Myocyte (in vitro differentiated cells): ENCODE measurements around the gene TMEM135. TPM values are rescaled to one million over a fixed set of nuclear protein-coding genes. Genes with fewer than 3 reads are reported as not detected.

Source experiments
- DNase-seq: peaks from one replicate; pipeline ENCODE4 v3.0.0-alpha.2; 2012; ENCODE audit warnings: low read depth
- total RNA-seq: library from RNA; depleted of rRNA; stranded (reverse); fragments of >200 nt; gene quantifications from 2 replicates; pipeline ENCODE4 v1.2.3, GENCODE V29; 2014

Gene TMEM135
- total RNA-seq, 1 donor from 2014 or later: 26.9 TPM

GRCh38 chr11:87352759-87353707 lies 315.3 kb downstream of the TMEM135 start:
- peak; percentile 79 for DNase-seq

DNA sequence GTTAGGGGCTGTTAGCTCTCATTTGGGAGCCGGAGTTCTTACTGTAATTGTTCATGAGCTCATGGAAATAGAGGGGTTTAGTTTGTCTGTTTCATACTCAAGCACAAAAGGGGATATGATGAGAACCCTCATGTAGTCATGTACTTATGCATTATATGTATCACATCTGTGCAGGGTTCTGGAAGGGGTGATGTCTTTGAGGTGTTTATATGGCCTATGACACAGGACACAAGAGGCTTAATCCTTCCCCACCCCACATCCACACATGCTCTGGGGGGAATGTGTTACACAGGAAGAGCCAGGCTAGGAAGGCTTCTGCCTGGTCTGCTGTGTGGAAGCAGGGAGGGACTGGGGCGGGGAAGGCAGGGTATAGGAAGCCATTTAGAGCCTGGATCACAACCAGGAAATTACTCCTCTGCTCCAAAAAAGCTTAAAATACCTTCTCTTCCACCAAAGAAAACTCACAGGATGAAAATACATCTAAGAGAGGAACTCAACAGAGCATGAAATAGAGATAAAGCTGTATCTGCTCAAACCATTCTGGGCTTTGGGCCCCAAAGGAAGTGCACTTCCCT lies 316.1 kb downstream of the TMEM135 start:
- no peak for DNase-seq

GRCh38 chr11:87355596-87355995 lies 317.9 kb downstream of the TMEM135 start:
- no peak for DNase-seq

DNA sequence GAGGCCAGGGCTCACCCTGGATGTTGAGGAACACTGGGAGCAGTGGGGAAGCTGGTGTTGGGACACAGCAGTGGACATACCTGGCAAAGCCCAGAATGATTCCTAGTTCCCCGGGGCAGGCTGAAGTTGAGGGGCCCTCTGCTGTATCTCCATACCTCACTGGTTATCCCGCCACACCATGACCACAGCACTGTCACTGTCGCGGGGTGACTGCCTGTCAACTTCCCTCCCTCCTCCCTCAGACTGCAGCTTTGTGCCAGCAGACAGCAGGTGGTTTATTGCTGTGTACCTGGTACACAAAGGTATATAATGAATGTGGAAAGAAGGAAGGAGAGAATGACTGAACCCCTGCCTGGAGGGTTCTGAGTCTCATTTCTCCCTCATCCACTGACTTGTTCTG lies 318.7 kb downstream of the TMEM135 start:
- DNase-seq: no peak

GRCh38 chr11:87358461-87358860 lies 320.7 kb downstream of the TMEM135 start:
- DNase-seq: no peak

GRCh38 chr11:87359401-87359800 lies 321.7 kb downstream of the TMEM135 start:
- DNase-seq: no peak

GRCh38 chr11:87361891-87362290 lies 324.2 kb downstream of the TMEM135 start:
- DNase-seq: peak; percentile 50

DNA sequence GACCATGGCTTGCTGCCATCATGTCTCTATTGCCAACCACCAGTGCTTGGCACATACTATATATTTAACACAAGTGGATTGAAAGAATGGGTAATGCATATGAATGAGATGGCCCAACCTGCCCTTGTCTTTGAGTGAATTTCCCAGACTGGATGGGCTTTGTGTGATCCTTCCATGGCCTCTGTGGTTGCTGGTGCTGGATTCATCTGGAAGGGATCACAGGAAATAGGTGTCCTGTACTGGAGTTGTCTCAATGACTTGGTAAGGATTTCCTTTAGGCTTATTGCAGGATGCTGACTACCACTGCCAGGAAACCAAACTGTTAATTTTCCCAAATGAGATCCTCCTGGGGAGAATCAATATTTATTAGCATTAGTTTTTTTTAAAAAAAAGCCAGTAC lies 328.6 kb downstream of the TMEM135 start:
- no peak for DNase-seq

DNA sequence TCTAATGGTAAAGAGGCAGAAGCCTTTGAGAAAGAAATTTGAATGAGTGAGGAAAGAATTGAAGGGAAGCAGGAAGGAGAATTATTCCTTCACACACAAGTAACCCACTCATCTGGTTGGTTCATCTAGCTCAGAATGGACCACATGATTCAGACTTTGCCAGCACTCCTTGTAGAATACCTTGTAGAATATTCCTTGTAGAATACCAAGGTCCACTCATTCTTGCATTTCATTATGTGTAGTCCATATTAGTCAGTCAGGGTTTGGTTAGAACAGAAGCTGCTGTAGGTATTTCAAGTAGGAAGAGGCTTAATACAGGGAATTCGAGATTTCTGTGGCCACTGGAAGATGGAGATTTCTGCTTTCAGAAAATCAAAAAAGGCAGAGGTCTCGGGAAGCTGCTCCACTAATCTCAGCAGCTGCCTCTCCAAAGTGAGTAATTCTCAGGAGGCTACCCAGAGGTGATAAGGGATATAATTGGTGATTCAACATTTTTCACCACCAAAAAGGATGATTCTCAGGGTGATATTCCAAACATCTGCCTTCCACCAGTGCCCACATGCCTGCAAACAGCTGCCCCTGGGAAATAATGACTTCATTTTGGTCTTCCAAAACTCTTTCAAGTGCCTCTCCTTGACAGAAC lies 329.1 kb downstream of the TMEM135 start:
- no peak for DNase-seq

DNA sequence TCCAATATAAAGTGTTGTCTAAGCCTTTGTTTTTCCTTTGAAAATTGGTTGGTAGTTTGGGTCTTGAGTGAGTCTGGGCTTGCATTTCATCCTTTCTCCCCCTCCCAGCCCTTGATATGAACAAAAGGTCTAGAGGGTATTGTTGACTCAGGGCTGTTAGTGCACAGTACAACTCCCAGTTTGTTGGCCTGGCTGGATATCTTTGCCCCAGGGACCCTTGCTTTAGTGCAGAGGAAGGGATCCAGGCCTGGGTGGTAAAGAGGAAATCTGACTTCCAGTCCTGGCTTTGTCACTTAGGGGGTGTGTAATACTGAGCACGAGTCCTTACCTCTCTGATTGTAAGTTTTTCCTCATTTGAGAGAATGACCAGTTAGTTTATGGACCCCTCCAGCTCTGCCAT lies 330.4 kb downstream of the TMEM135 start:
- no peak for DNase-seq

DNA sequence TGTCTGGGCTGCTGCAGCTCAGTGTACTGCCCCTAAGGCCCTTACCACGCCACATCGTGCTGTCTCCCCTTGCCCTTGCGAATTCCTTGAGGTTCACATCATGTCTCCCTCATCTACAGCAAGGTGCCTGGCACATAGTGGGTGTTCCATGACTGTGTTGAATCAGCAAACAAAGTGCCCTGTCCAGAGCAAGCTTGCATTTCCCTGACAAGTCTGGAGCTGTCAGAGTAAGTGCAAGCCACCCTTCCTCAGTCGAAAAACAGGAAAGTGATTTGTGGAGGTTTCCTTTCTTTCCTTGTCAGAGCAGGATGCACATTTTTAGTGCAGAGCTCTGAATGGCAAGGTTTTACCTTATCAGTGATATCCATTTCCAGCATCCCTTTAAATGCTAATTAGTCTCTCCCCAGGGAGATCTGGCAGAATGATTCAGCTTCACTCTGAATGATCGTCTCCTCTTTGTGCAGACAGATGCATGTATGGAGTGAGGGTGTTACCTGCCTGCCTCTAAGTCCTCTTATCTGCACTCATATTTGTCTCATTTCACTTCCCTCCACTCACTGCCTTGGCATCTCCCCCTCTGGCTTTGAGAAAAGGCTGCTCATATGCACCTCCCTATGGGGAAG lies 331.2 kb downstream of the TMEM135 start:
- no peak for DNase-seq

- DNase-seq: no peak
These were observed 332.2 kb downstream of the TMEM135 start for GRCh38 chr11:87369888-87370287.

GRCh38 chr11:87372065-87372464 lies 334.3 kb downstream of the TMEM135 start:
- no peak for DNase-seq

Other genes starting within 250 kb of the TMEM135 start
- gene PRSS23, start 237.4 kb upstream of the TMEM135 start, total RNA-seq: 75.2 and 105 TPM in 2 replicates
- gene FZD4, start 82.5 kb upstream of the TMEM135 start, total RNA-seq: 5.0 and 6.6 TPM in 2 replicates